Activated T-helper 9 cell treated with anti-CD3 and anti-CD28 coated beads, Interleukin-2, amount 50 U/mL, for 16 hours (primary cell): ENCODE data around the gene CLDN9.

ENCODE experiments used
- DNase-seq: peaks from one replicate; pipeline ENCODE4 v3.0.0-alpha.2; 2020; ENCODE audit warnings: low read depth

Gene CLDN9

GRCh38 chr16:2974319-2975056, 38.2 kb upstream of the CLDN9 start:
- DNase-seq = no peak

GRCh38 chr16:2975161-2975795, 37.4 kb upstream of the CLDN9 start:
- no peak for DNase-seq

- DNase-seq = no peak
These were observed 36.5 kb upstream of the CLDN9 start for GRCh38 chr16:2976201-2976600.

GRCh38 chr16:2976673-2977072, 36.0 kb upstream of the CLDN9 start:
- DNase-seq = no peak

- no peak for DNase-seq
These were observed 35.3 kb upstream of the CLDN9 start for GRCh38 chr16:2977440-2977839.

GRCh38 chr16:2979669-2980226, 33.0 kb upstream of the CLDN9 start:
- DNase-seq = no peak

GRCh38 chr16:2980227-2981176, 32.2 kb upstream of the CLDN9 start, which contains the start of gene PKMYT1:
TSS of gene PKMYT1 (minus strand) at chr16:2980446. CDS start at chr16:2979657, 789 bp downstream.
- DNase-seq = peak; percentile 91

GRCh38 chr16:2981177-2981898, 31.4 kb upstream of the CLDN9 start:
- no peak for DNase-seq

- no peak for DNase-seq
These were observed 30.8 kb upstream of the CLDN9 start for GRCh38 chr16:2981899-2982250.

- DNase-seq = no peak
These were observed 30.3 kb upstream of the CLDN9 start for GRCh38 chr16:2982402-2982801.

- DNase-seq = peak; percentile 60
These were observed 29.0 kb upstream of the CLDN9 start for GRCh38 chr16:2983706-2984136.

GRCh38 chr16:2985462-2985861, 27.3 kb upstream of the CLDN9 start:
- no peak for DNase-seq

- DNase-seq = no peak
These were observed 26.8 kb upstream of the CLDN9 start for GRCh38 chr16:2985893-2986355.

GRCh38 chr16:2986623-2987188, 26.0 kb upstream of the CLDN9 start:
- DNase-seq = no peak

- no peak for DNase-seq
These were observed 25.4 kb upstream of the CLDN9 start for GRCh38 chr16:2987286-2987685.

GRCh38 chr16:2987833-2988232, 24.9 kb upstream of the CLDN9 start:
- no peak for DNase-seq

GRCh38 chr16:2988590-2989099, 24.1 kb upstream of the CLDN9 start:
- no peak for DNase-seq

- no peak for DNase-seq
These were observed 21.8 kb upstream of the CLDN9 start for GRCh38 chr16:2990891-2991290.

- no peak for DNase-seq
These were observed 21.0 kb upstream of the CLDN9 start for GRCh38 chr16:2991566-2992261.

GRCh38 chr16:2992383-2993081, 20.2 kb upstream of the CLDN9 start:
- DNase-seq = no peak
